HEK293T (cell line): ENCODE results near the gene PAK1IP1.
"Not testable (repeated sequence)": the region's sequence is repeated elsewhere in the genome, so short reads cannot be mapped to it uniquely, and the experiment has no call there.

Experiments used
- CTCF ChIA-PET: fragments of 350-600 bp; formaldehyde crosslinking; extraction: SDS; loops from one replicate; lab custom pipeline; 2021; ENCODE audit warnings: antibody characterized with exemption, inconsistent platforms; lab: Yijun Ruan, JAX
- POLR2A ChIA-PET: fragments of 350-600 bp; formaldehyde crosslinking; extraction: SDS; loops from one replicate; lab custom pipeline; 2020; ENCODE audit warnings: antibody characterized with exemption, inconsistent platforms; lab: Yijun Ruan, JAX
- DNase-seq: peaks from one replicate; pipeline ENCODE4 v3.0.0; 2012; ENCODE audit warnings: mixed read lengths; ENCODE audit errors: extremely low spot score
- ARNT ChIP-seq: fragments of 450-650 bp; IDR thresholded peaks from 2 replicates; pipeline ENCODE4 v1.6.1; 2017; ENCODE audit warnings: mild to moderate bottlenecking
- BHLHE40 ChIP-seq: fragments of 450-650 bp; IDR thresholded peaks from 2 replicates; pipeline ENCODE4 v1.6.1; 2016; ENCODE audit warnings: mild to moderate bottlenecking, moderate library complexity, borderline replicate concordance
- CTBP1 ChIP-seq: fragments of 450-650 bp; IDR thresholded peaks from 2 replicates; pipeline ENCODE4 v1.6.1; 2016; ENCODE audit warnings: borderline replicate concordance
- ELF4 ChIP-seq: fragments of 450-650 bp; IDR thresholded peaks from 2 replicates; pipeline ENCODE4 v1.6.1; 2017; ENCODE audit warnings: antibody characterized with exemption
- FOXA1 ChIP-seq: fragments of 450-650 bp; IDR thresholded peaks from 2 replicates; pipeline ENCODE4 v1.6.1; 2016; ENCODE audit warnings: mild to moderate bottlenecking
- FOXK2 ChIP-seq: fragments of 450-650 bp; IDR thresholded peaks from 2 replicates; pipeline ENCODE4 v1.6.1; 2016; ENCODE audit warnings: mild to moderate bottlenecking
- FOXM1 ChIP-seq: fragments of 450-650 bp; IDR thresholded peaks from 2 replicates; pipeline ENCODE4 v1.6.1; 2017; ENCODE audit warnings: mild to moderate bottlenecking, borderline replicate concordance
- HDGF ChIP-seq: fragments of 450-650 bp; IDR thresholded peaks from 2 replicates; pipeline ENCODE4 v1.6.1; 2017; ENCODE audit warnings: antibody characterized with exemption, borderline replicate concordance
- L3MBTL2 ChIP-seq: fragments of 450-650 bp; conservative IDR thresholded peaks from 2 replicates; pipeline ENCODE4 v1.6.1; 2016; ENCODE audit warnings: mild to moderate bottlenecking
- LEF1 ChIP-seq: fragments of 450-650 bp; IDR thresholded peaks from 2 replicates; pipeline ENCODE4 v1.6.1; 2017; ENCODE audit warnings: mild to moderate bottlenecking, borderline replicate concordance
- NFRKB ChIP-seq: fragments of 450-650 bp; IDR thresholded peaks from 2 replicates; pipeline ENCODE4 v1.6.1; 2016; ENCODE audit warnings: mild to moderate bottlenecking, moderate library complexity
- PKNOX1 ChIP-seq: fragments of 450-650 bp; IDR thresholded peaks from 2 replicates; pipeline ENCODE4 v1.6.1; 2016
- SP1 ChIP-seq: fragments of 450-650 bp; IDR thresholded peaks from 2 replicates; pipeline ENCODE4 v1.6.1; 2017
- SUZ12 ChIP-seq: fragments of 450-650 bp; IDR thresholded peaks from 2 replicates; pipeline ENCODE4 v1.6.1; 2016; ENCODE audit warnings: mild to moderate bottlenecking
- TARDBP ChIP-seq: fragments of 450-650 bp; IDR thresholded peaks from 2 replicates; pipeline ENCODE4 v1.6.1; 2016
- ZNF384 ChIP-seq: fragments of 450-650 bp; IDR thresholded peaks from 2 replicates; pipeline ENCODE4 v1.6.1; 2016

Gene PAK1IP1

GRCh38 chr6:10736731-10737130 lies 42.0 kb downstream of the PAK1IP1 start:
- CTCF ChIA-PET = no interaction called here
- TF ChIP-seq BHLHE40 = no peak
- no peak for TF ChIP-seq FOXM1
- TF ChIP-seq NFRKB = no peak
- TF ChIP-seq CTBP1 = no peak
- no peak for TF ChIP-seq SUZ12
- no peak for TF ChIP-seq SP1
- no peak for TF ChIP-seq PKNOX1
- no peak for TF ChIP-seq L3MBTL2
- no peak for TF ChIP-seq FOXK2
- no peak for TF ChIP-seq HDGF
- TF ChIP-seq ELF4 = no peak
- no peak for TF ChIP-seq ARNT
- no peak for TF ChIP-seq LEF1
- TF ChIP-seq TARDBP = no peak
- no peak for TF ChIP-seq ZNF384
- no peak for TF ChIP-seq FOXA1

GRCh38 chr6:10740061-10740460 lies 45.3 kb downstream of the PAK1IP1 start:
- POLR2A ChIA-PET = no interaction called here
- no peak for DNase-seq
- CTCF ChIA-PET = interaction anchor here (0.5 kb wide), 1 partner anchor 180 kb away, joined by 3 read pairs; no protein-coding TSS in a partner anchor
- no peak for TF ChIP-seq CTBP1
- no peak for TF ChIP-seq NFRKB
- TF ChIP-seq BHLHE40 = no peak
- TF ChIP-seq SUZ12 = no peak
- no peak for TF ChIP-seq ARNT
- no peak for TF ChIP-seq ZNF384
- no peak for TF ChIP-seq FOXK2
- no peak for TF ChIP-seq FOXA1
- no peak for TF ChIP-seq LEF1
- no peak for TF ChIP-seq PKNOX1
- TF ChIP-seq L3MBTL2 = no peak
- no peak for TF ChIP-seq FOXM1
- no peak for TF ChIP-seq SP1
- no peak for TF ChIP-seq TARDBP
- no peak for TF ChIP-seq ELF4
- no peak for TF ChIP-seq HDGF

More at GRCh38 chr6:10736731-10737130, 42.0 kb downstream of the PAK1IP1 start:
- POLR2A ChIA-PET = interaction anchor here (1.3 to 2.6 kb wide), 3 partner anchors 9 to 14 kb away, joined by 3 to 9 read pairs (median 8); partner anchors contain the start of gene TMEM14C
- DNase-seq = no peak

GRCh38 chr6:10741643-10742042 lies 46.9 kb downstream of the PAK1IP1 start:
- POLR2A ChIA-PET = interaction anchor here (1.0 to 1.8 kb wide), 2 partner anchors 17 to 19 kb away, joined by 5 to 6 read pairs; partner anchors contain the start of gene TMEM14C
- CTCF ChIA-PET, DNase-seq: not testable (repeated sequence)

GRCh38 chr6:10742251-10742650 lies 47.5 kb downstream of the PAK1IP1 start:
- POLR2A ChIA-PET = interaction anchor here (1.0 to 1.8 kb wide), 3 partner anchors 18 to 41 kb away, joined by 3 to 6 read pairs (median 5); partner anchors contain the start of gene TMEM14C
- CTCF ChIA-PET = no interaction called here
- DNase-seq = no peak
- TF ChIP-seq LEF1 (no peak), L3MBTL2 (no peak)

- ChIA-PET POLR2A (interaction anchor here (1.5 to 4.7 kb wide), 3 partner anchors 21 to 42 kb away, joined by 3 to 40 read pairs (median 6); partner anchors contain the start of gene TMEM14C), CTCF (no interaction called here)
- no peak for TF ChIP-seq FOXA1
- no peak for TF ChIP-seq BHLHE40
- TF ChIP-seq SUZ12 = no peak
- TF ChIP-seq FOXM1 = no peak
- no peak for TF ChIP-seq LEF1
- no peak for TF ChIP-seq FOXK2
- no peak for TF ChIP-seq L3MBTL2
- TF ChIP-seq SP1 = no peak
- TF ChIP-seq PKNOX1 = no peak
- TF ChIP-seq NFRKB = no peak
- no peak for TF ChIP-seq ELF4
- TF ChIP-seq TARDBP = no peak
- TF ChIP-seq ZNF384 = no peak
- no peak for TF ChIP-seq CTBP1
- no peak for TF ChIP-seq ARNT
- TF ChIP-seq HDGF = no peak
- no peak for DNase-seq
Observed at GRCh38 chr6:10743515-10743914, 48.7 kb downstream of the PAK1IP1 start.

GRCh38 chr6:10745116-10745515 lies 50.3 kb downstream of the PAK1IP1 start:
- ChIA-PET POLR2A (interaction anchor here (4.7 kb wide), 1 partner anchor 22 kb away, joined by 40 read pairs; the partner anchor contains the start of gene TMEM14C), CTCF (no interaction called here)
- DNase-seq = no peak
- TF ChIP-seq LEF1 (no peak), BHLHE40 (no peak), TARDBP (no peak), ARNT (no peak), HDGF (no peak), FOXK2 (no peak), CTBP1 (no peak), FOXM1 (no peak), ELF4 (no peak), ZNF384 (no peak), FOXA1 (no peak), NFRKB (no peak)

GRCh38 chr6:10746915-10747250 lies 52.1 kb downstream of the PAK1IP1 start:
- DNase-seq = no peak
- ChIA-PET POLR2A (interaction anchor here (0.6 to 4.7 kb wide), 9 partner anchors 10 to 52 kb away, joined by 3 to 40 read pairs (median 6); partner anchors contain the start of genes C6orf52, PAK1IP1 and TMEM14C), CTCF (interaction anchor here (1.3 kb wide), 1 partner anchor 23 kb away, joined by 5 read pairs; no protein-coding TSS in a partner anchor)
- TF ChIP-seq FOXK2 (no peak), ELF4 (no peak), CTBP1 (no peak), SUZ12 (no peak), FOXA1 (no peak), NFRKB (no peak)
